Heart left ventricle (tissue), 13 donors: ENCODE measurements around the gene CUX1.

ENCODE experiments used
- POLR2A ChIP-seq, 2 donors: fragments of 450-650 bp; IDR thresholded peaks; one replicate each; pipeline ENCODE4 v1.6.1; 2017; ENCODE audit warnings: antibody characterized with exemption in 2 of 2, mild to moderate bottlenecking in 2 of 2, moderate library complexity in 2 of 2
- TF ChIP-seq, protein P1 (sequence below), 12 donors: fragments of 200-600 bp; sonication (generic) in 4 of 12; IDR thresholded peaks; one replicate each; pipeline versions ENCODE4 v1.5.0 to v1.8.0; 2018 to 2022; ENCODE audit warnings: antibody characterized with exemption in 12 of 12, mild to moderate bottlenecking in 5 of 12
- donor health status: ischemic (EF 13 %, LVEDD 7.1; RV severe dilation, severe dysfunction).
- donor health status: DM: no; HTN: yes; CAD: no.
- donor health status: DM: no; HTN: no; CAD: no.
- donor health status: ischemic (EF 25% LVEDD 6.9; RV normal size, moderate dysfunction).
- donor health status: ischemic (EF 25% LVEDD 5.7; RV mildly dilated, moderate dysfunction).
- donor health status: ischemic (EF 35%, LVEDD 5.7; RV mildly dilated, moderate dysfunction).
- donor health status: nonischemic (EF 11% LVEDD 7.7; RV severe dilation, severe dysfunction).
- donor health status: DM: yes; HTN: yes; CAD: no.
- donor health status: PGD.
- donor health status: ischemic (EF 29% LVEDD 5.4; RV normal size, mild dysfunction).
- donor health status: nonischemic (EF 23%, LVEDD 6.1; RV moderate dilation, normal function).

DNA sequence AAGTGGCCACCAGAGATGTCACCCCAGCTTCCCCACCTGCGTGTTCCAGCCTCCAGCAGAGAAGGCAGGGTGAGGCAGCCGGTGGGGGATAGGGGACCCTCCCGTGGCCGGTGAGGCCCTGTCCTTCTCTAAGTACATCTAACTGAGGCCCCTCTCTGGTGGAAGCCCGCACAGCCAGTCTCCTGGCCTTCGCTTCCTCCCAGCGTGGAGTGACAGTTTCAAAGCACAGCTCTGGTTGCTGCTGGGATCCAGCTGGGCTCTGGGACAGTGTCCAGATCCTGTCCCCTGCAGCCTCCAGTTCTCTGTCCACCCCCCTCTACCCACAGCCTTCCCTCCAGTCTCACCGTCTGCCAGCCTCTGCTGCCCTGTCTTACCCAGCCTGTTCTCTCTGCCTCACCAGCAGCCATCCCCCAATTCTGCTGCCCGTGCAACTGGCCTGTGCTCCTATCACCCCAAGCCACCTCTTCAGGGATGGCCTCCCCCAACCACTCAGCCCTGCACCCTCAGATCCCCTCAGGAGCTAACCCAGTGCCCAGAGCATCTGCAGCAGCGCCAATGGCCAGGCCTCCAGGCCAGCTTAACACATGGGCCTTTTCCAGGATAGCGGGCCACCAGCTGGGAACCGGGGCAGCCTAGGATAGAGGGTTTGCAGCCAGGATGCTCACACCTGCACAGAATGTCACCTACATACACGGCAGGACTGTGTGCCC is 452.9 kb downstream of the CUX1 start:
- TF ChIP-seq, protein P1, sequence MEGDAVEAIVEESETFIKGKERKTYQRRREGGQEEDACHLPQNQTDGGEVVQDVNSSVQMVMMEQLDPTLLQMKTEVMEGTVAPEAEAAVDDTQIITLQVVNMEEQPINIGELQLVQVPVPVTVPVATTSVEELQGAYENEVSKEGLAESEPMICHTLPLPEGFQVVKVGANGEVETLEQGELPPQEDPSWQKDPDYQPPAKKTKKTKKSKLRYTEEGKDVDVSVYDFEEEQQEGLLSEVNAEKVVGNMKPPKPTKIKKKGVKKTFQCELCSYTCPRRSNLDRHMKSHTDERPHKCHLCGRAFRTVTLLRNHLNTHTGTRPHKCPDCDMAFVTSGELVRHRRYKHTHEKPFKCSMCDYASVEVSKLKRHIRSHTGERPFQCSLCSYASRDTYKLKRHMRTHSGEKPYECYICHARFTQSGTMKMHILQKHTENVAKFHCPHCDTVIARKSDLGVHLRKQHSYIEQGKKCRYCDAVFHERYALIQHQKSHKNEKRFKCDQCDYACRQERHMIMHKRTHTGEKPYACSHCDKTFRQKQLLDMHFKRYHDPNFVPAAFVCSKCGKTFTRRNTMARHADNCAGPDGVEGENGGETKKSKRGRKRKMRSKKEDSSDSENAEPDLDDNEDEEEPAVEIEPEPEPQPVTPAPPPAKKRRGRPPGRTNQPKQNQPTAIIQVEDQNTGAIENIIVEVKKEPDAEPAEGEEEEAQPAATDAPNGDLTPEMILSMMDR (IDR thresholded peaks at IDR 0.05): no peak
- TF ChIP-seq POLR2A (IDR thresholded peaks at IDR 0.05): no peak
